Lung (tissue), 12 donors: ENCODE data around the gene NFU1. TPM values are rescaled to one million over a fixed set of nuclear protein-coding genes. Genes with fewer than 3 reads are reported as not detected.
"Not testable (repeated sequence)": the region's sequence is repeated elsewhere in the genome, so short reads cannot be mapped to it uniquely, and the experiment has no call there.

Experiments used
- ATAC-seq: fragments of 200-7000 bp; cut with Tn5 transposase; one replicate; pipeline ENCODE4 v1.9.1; 2020; ENCODE audit warnings: moderate number of reproducible peaks; ENCODE audit not compliant: insufficient read depth, low FRiP score
- DNase-seq, 3 donors: peaks; one replicate each; pipeline ENCODE4 v3.0.0-alpha.2; 2013 to 2017
- H3K27ac ChIP-seq, 2 donors: one replicate each; pipeline ENCODE4 v1.5.1; 2013; ENCODE audit warnings: mild to moderate bottlenecking in 2 of 2, moderate library complexity in 2 of 2, control low read depth in 1 of 2, inconsistent platforms in 1 of 2, low read depth in 1 of 2, low read length in 1 of 2
- H3K27me3 ChIP-seq, 3 donors: one replicate each; pipeline ENCODE4 v1.5.1; 2013; ENCODE audit warnings: low read length in 2 of 3; ENCODE audit not compliant: control insufficient read depth in 3 of 3, insufficient read depth in 3 of 3
- H3K36me3 ChIP-seq, 4 donors: one replicate each; pipeline ENCODE4 v1.5.1; 2013; ENCODE audit warnings: low read length in 4 of 4, mild to moderate bottlenecking in 1 of 4, moderate library complexity in 1 of 4; ENCODE audit not compliant: control insufficient read depth in 4 of 4, insufficient read depth in 4 of 4
- H3K4me1 ChIP-seq, 5 donors: one replicate each; pipeline ENCODE4 v1.5.1; 2013; ENCODE audit warnings: low read length in 5 of 5, mild to moderate bottlenecking in 2 of 5, moderate library complexity in 1 of 5; ENCODE audit not compliant: control insufficient read depth in 5 of 5, insufficient read depth in 5 of 5
- H3K4me3 ChIP-seq: one replicate; pipeline ENCODE4 v1.5.1; 2013; ENCODE audit warnings: mild to moderate bottlenecking, control low read depth, moderate library complexity
- H3K9ac ChIP-seq, 2 donors: one replicate each; pipeline ENCODE4 v1.5.1; 2013; ENCODE audit warnings: low read length in 2 of 2, control low read depth in 1 of 2; ENCODE audit not compliant: insufficient read depth in 1 of 2
- H3K9me3 ChIP-seq, 4 donors: one replicate each; pipeline ENCODE4 v1.5.1; 2013; ENCODE audit warnings: low read length in 3 of 4, mild to moderate bottlenecking in 1 of 4, moderate library complexity in 1 of 4; ENCODE audit not compliant: control insufficient read depth in 4 of 4, insufficient read depth in 3 of 4
- CTCF ChIP-seq: IDR thresholded peaks from 2 replicates; pipeline ENCODE4 v1.5.1; 2012; ENCODE audit warnings: mild to moderate bottlenecking; ENCODE audit errors: control extremely low read depth, extremely low read depth
- WGBS, 2 donors: extraction: QIAGEN DNeasy Blood & Tissue Kit; methylation state at CpG; one replicate each; pipeline ENCODE4 v1.1.7; 2013; 5-methylcytosine and 5-hydroxymethylcytosine counted together
- polyA plus RNA-seq, 2 donors: library from polyadenylated mRNA; stranded (reverse); fragments of 200-250 nt; gene quantifications; one replicate each; pipeline ENCODE4 v1.2.1, GENCODE V29; 2013
- total RNA-seq, 2 donors: library from RNA; depleted of rRNA in 1 of 2; stranded (reverse); fragments of >200 nt in 1 of 2; gene quantifications; one replicate each; pipeline ENCODE4 v1.2.1, GENCODE V29; 2014 to 2021
- donor health status: control.
- donor health status: control.
- donor health status: Bipolar disorder and iron deficiency.
- donor health status: healthy.
- donor health status: DM: yes; HTN: yes; CAD: no.

The NFU1 gene
- total and polyA plus RNA-seq, 4 donors, result 28.6 to 49.0 (median 32.1) TPM

- WGBS, 2 donors, result 79 to 80% methylated on average over 6 of the region's 6 CpGs
- Histone ChIP-seq H3K4me3 (no peak overlapping the region), H3K27me3 (no peaks in the 10 kb centered on the region), H3K36me3 (no peaks in the 10 kb centered on the region), H3K27ac (no peak overlapping the region), H3K9ac (no peak overlapping the region), H3K9me3 (no peaks in the 10 kb centered on the region), H3K4me1 (no peaks in the 10 kb centered on the region)
- TF ChIP-seq CTCF, result no peak
- DNase-seq, result no peak
- no peak for ATAC-seq
These were observed 13.6 kb upstream of the NFU1 start for GRCh38 chr2:69450735-69451416.

- Histone ChIP-seq H3K4me3 (no peak overlapping the region), H3K9ac (no peak overlapping the region), H3K27me3 (no peaks in the 10 kb centered on the region), H3K27ac (no peak overlapping the region), H3K9me3 (no peaks in the 10 kb centered on the region), H3K4me1 (no peaks in the 10 kb centered on the region), H3K36me3 (no peaks in the 10 kb centered on the region)
- TF ChIP-seq CTCF, result no peak
- WGBS, 2 donors, result 82 to 90% methylated on average over 5 of the region's 5 CpGs
- ATAC-seq (no peak), DNase-seq (no peak)
These were observed 12.7 kb upstream of the NFU1 start for GRCh38 chr2:69449906-69450305.

DNA sequence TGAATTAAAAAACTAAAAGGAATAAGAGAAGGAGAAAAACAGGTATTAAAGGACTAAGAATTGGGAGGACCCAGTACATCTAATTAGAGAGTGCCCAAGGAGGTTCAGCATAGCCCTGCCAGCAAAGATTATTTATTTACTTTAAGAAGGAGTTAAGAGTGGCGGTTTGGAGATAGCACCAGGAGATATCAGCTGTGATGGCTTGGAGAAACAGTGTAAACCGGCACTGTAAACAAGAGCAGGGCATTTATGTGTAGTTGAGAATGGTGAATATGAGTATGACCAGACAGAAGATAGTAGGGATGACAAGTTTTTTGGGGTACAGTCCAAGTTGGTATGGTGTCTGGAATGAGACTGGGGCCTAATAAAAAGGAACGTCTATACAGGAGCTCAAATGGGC, 6.4 kb upstream of the NFU1 start:
- not testable (repeated sequence) for H3K4me1 ChIP-seq, H3K36me3 ChIP-seq, H3K27me3 ChIP-seq, H3K9me3 ChIP-seq, DNase-seq, ATAC-seq, H3K9ac ChIP-seq, H3K4me3 ChIP-seq, H3K27ac ChIP-seq
- WGBS, 2 donors, result 83 to 88% methylated on average over 3 of the region's 3 CpGs

- DNase-seq, H3K36me3 ChIP-seq, H3K27ac ChIP-seq, H3K9ac ChIP-seq, ATAC-seq, H3K27me3 ChIP-seq, H3K4me3 ChIP-seq, H3K9me3 ChIP-seq: not testable (repeated sequence)
- WGBS, 2 donors, result 100% methylated on average over 2 of the region's 2 CpGs
- peaks cover 0 to 14% (median 6%) of the 10 kb centered on the region in 5 donors for H3K4me1 ChIP-seq
These were observed 2.3 kb upstream of the NFU1 start for GRCh38 chr2:69439499-69439898.
